ENCODE results near the gene FLRT2.

DNA sequence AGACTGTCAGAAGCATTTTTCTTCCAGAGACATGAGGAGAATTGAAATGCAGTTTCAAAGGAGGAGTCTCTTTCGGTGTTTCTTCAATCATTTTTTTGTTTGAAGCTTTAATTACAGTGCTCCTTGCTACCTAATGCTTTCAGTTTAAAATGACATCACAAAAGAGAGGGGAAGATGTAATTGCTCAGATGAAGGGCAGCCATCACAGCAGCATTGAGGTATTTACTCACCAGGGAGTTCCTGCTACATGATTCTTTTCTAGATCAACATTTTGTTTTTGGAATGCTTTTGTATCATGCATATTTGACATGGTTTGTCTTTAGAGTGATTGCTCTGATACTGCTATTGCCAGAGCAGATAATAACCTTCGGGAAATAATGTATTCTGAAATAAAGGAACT is 28.6 kb downstream of the FLRT2 start:
- no peak for TF ChIP-seq CHD2 (IDR thresholded peaks at IDR 0.05; ENCODE audit: low read depth, low read length)
- TF ChIP-seq ELK1 (CRISPR knock-in tag; IDR thresholded peaks at IDR 0.05), result no peak
- no peak for TF ChIP-seq ZNF121 (CRISPR knock-in tag; conservative IDR thresholded peaks at IDR 0.05)
- TF ChIP-seq ZNF263 (CRISPR knock-in tag; IDR thresholded peaks at IDR 0.05; ENCODE audit: borderline replicate concordance), result no peak
- TF ChIP-seq, protein P1, sequence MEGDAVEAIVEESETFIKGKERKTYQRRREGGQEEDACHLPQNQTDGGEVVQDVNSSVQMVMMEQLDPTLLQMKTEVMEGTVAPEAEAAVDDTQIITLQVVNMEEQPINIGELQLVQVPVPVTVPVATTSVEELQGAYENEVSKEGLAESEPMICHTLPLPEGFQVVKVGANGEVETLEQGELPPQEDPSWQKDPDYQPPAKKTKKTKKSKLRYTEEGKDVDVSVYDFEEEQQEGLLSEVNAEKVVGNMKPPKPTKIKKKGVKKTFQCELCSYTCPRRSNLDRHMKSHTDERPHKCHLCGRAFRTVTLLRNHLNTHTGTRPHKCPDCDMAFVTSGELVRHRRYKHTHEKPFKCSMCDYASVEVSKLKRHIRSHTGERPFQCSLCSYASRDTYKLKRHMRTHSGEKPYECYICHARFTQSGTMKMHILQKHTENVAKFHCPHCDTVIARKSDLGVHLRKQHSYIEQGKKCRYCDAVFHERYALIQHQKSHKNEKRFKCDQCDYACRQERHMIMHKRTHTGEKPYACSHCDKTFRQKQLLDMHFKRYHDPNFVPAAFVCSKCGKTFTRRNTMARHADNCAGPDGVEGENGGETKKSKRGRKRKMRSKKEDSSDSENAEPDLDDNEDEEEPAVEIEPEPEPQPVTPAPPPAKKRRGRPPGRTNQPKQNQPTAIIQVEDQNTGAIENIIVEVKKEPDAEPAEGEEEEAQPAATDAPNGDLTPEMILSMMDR (IDR thresholded peaks at IDR 0.05 in 2 of 3, conservative IDR thresholded peaks at IDR 0.05 in 1 of 3; ENCODE audit: insufficient read depth in 2 of 3, low read depth in 1 of 3, low read length in 3 of 3), result no peak
- no peak for TF ChIP-seq FOXA1 (IDR thresholded peaks at IDR 0.05; ENCODE audit: borderline replicate concordance)

Measured in K562 (cell line).